ENCODE results near the gene NVL. TPM values are rescaled to one million over a fixed set of nuclear protein-coding genes. Genes with fewer than 3 reads are reported as not detected.
"Not testable (repeated sequence)": the region's sequence is repeated elsewhere in the genome, so short reads cannot be mapped to it uniquely, and the experiment has no call there.

The NVL gene
- total and polyA plus RNA-seq, 3 donors from 2014 or later = 21.7 to 38.7 (median 31.0) TPM

- no peak for DNase-seq
- TF ChIP-seq CTCF (IDR thresholded peaks at IDR 0.05) (no peak), POLR2A (IDR thresholded peaks at IDR 0.05) (no peak)
- intact Hi-C loops (cut with DNase I; ENCODE audit: low total_unique reads) = no loop called here
These were observed 113.6 kb downstream of the NVL start for GRCh38 chr1:224216382-224216781.

GRCh38 chr1:224213438-224214119 lies 116.4 kb downstream of the NVL start:
- Histone ChIP-seq H3K4me3 (no peak overlapping the region), H3K9me3 (no peaks in the 10 kb centered on the region), H3K36me3 (ENCODE audit: low read depth, missing control alignments) (no peaks in the 10 kb centered on the region), H3K4me1 (no peaks in the 10 kb centered on the region), H3K27me3 (no peaks in the 10 kb centered on the region), H3K27ac (no peak overlapping the region)
- intact Hi-C loops (cut with DNase I; ENCODE audit: low total_unique reads) = no loop called here
- no peak for TF ChIP-seq POLR2A (IDR thresholded peaks at IDR 0.05)
- no peak for TF ChIP-seq CTCF (IDR thresholded peaks at IDR 0.05)
- DNase-seq = no peak
- WGBS, 2 donors = 75 to 83% methylated on average over 4 of the region's 4 CpGs

More at GRCh38 chr1:224216382-224216781, 113.6 kb downstream of the NVL start:
- H3K36me3 ChIP-seq (ENCODE audit: low read depth, missing control alignments) = no peaks in the 10 kb centered on the region
- no peaks in the 10 kb centered on the region for H3K9me3 ChIP-seq
- H3K27ac ChIP-seq = no peak overlapping the region
- H3K4me1 ChIP-seq = no peaks in the 10 kb centered on the region
- H3K4me3 ChIP-seq = no peak overlapping the region
- no peaks in the 10 kb centered on the region for H3K27me3 ChIP-seq
- WGBS, 2 donors = 92 to 95% methylated on average over 8 of the region's 8 CpGs

GRCh38 chr1:224212618-224213061 lies 117.3 kb downstream of the NVL start:
- intact Hi-C loops (cut with DNase I; ENCODE audit: low total_unique reads) = no loop called here
- Histone ChIP-seq H3K4me3 (no peak overlapping the region), H3K27me3 (no peaks in the 10 kb centered on the region), H3K9me3 (no peaks in the 10 kb centered on the region), H3K4me1 (no peaks in the 10 kb centered on the region), H3K27ac (no peak overlapping the region), H3K36me3 (ENCODE audit: low read depth, missing control alignments) (no peaks in the 10 kb centered on the region)
- WGBS, 2 donors = 83 to 88% methylated on average over 11 to 13 of the region's 13 CpGs
- TF ChIP-seq POLR2A (IDR thresholded peaks at IDR 0.05) (no peak), CTCF (IDR thresholded peaks at IDR 0.05) (no peak)
- no peak for DNase-seq

GRCh38 chr1:224211206-224211962 lies 118.6 kb downstream of the NVL start:
- TF ChIP-seq POLR2A (IDR thresholded peaks at IDR 0.05) (no peak), CTCF (IDR thresholded peaks at IDR 0.05) (no peak)
- Histone ChIP-seq H3K36me3 (ENCODE audit: low read depth, missing control alignments) (no peaks in the 10 kb centered on the region), H3K27me3 (no peaks in the 10 kb centered on the region), H3K4me3 (no peak overlapping the region), H3K27ac (no peak overlapping the region), H3K9me3 (no peaks in the 10 kb centered on the region), H3K4me1 (no peaks in the 10 kb centered on the region)
- WGBS, 2 donors = 42 to 68% methylated on average over 4 of the region's 4 CpGs
- DNase-seq = no peak
- intact Hi-C loops (cut with DNase I; ENCODE audit: low total_unique reads) = no loop called here

GRCh38 chr1:224205931-224206538 lies 123.9 kb downstream of the NVL start:
- intact Hi-C loops (cut with DNase I; ENCODE audit: low total_unique reads); H3K27ac ChIP-seq: not testable (repeated sequence)
- WGBS, 2 donors = 84 to 85% methylated on average over 10 of the region's 10 CpGs

More at GRCh38 chr1:224205931-224206538, 123.9 kb downstream of the NVL start:
- not testable (repeated sequence) for H3K9me3 ChIP-seq; H3K4me1 ChIP-seq; H3K36me3 ChIP-seq (ENCODE audit: low read depth, missing control alignments); H3K27me3 ChIP-seq; DNase-seq; H3K4me3 ChIP-seq

Measured in testis (tissue), 3 donors.